K562 (cell line): ENCODE measurements around the gene IKZF3. TPM values are rescaled to one million over a fixed set of nuclear protein-coding genes. Genes with fewer than 3 reads are reported as not detected.
A peak's percentile ranks its signal among the peaks of the same experiment; 100 is the strongest.
"Not testable (repeated sequence)": the region's sequence is repeated elsewhere in the genome, so short reads cannot be mapped to it uniquely, and the experiment has no call there.

Experiments used
- ATAC-seq: fragments of 200-7000 bp; cut with Tn5 transposase; 3 replicates; pipeline ENCODE4 v1.9.1; 2020; ENCODE audit warnings: moderate library complexity
- BruUV-seq: library from RNA; stranded (reverse); fragments of 400-500 nt; replicated peaks from 2 replicates; lab custom pipeline; 2021; lab: Mats Ljungman, UMichigan
- CTCF ChIA-PET: fragments of 300-600 bp; formaldehyde crosslinking; extraction: SDS; loops from one replicate; lab custom pipeline; 2021; ENCODE audit warnings: low intra/inter-chr PET ratio; lab: Yijun Ruan, JAX
- POLR2A ChIA-PET: fragments of 300-600, 350-650 bp; sonication (Branson Sonifier 250); formaldehyde crosslinking; extraction: SDS; loops from one replicate; lab custom pipeline; 2021; ENCODE audit warnings: antibody characterized with exemption, inconsistent platforms; lab: Yijun Ruan, JAX
- DNase-seq, 4 experiments: peaks; one replicate each; pipeline versions ENCODE4 v3.0.0 to v3.0.0-alpha.2; 2011 to 2018; ENCODE audit warnings: low spot score in 3 of 4, mixed read lengths in 3 of 4; ENCODE audit errors: extremely low read depth in 1 of 4
- FAIRE-seq: peaks from 2 replicates; lab custom pipeline; 2011; peaks lifted over from hg19 to GRCh38; lab: Jason Lieb, UNC
- H2AFZ ChIP-seq: 2 replicates; pipeline ENCODE4 v1.6.0; 2011; ENCODE audit warnings: low read depth, low read length, control low read depth, inconsistent platforms
- H3K27ac ChIP-seq: fragments of 200-600 bp; 3 replicates; pipeline ENCODE4 v1.8.0; 2011; ENCODE audit warnings: low read depth, mild to moderate bottlenecking, control low read depth, inconsistent platforms, low read length, moderate library complexity, mixed read lengths; ENCODE audit errors: extremely low read depth
- H3K27me3 ChIP-seq, 2 experiments: fragments of 300-600 bp in 1 of 2; 2 replicates in 1 of 2; 3 replicates in 1 of 2; pipeline versions ENCODE4 v1.6.0 to v1.8.0; 2011; ENCODE audit warnings: inconsistent platforms in 2 of 2, low read length in 2 of 2, mild to moderate bottlenecking in 1 of 2, mixed read lengths in 1 of 2, moderate library complexity in 1 of 2; ENCODE audit not compliant: control insufficient read depth in 2 of 2, insufficient read depth in 2 of 2
- H3K36me3 ChIP-seq: fragments of 300-600 bp; 3 replicates; pipeline ENCODE4 v1.8.0; 2011; ENCODE audit warnings: mild to moderate bottlenecking, low read length, inconsistent platforms; ENCODE audit not compliant: control insufficient read depth, insufficient read depth
- H3K4me1 ChIP-seq, 2 experiments: fragments of 200-600 bp in 1 of 2; replicated peaks in 1 of 2; 2 replicates in 1 of 2; 3 replicates in 1 of 2; pipeline versions ENCODE4 v1.5.1 to v1.8.0; 2011; ENCODE audit warnings: inconsistent platforms in 2 of 2, low read length in 2 of 2, mild to moderate bottlenecking in 1 of 2, mixed read lengths in 1 of 2, moderate library complexity in 1 of 2; ENCODE audit not compliant: control insufficient read depth in 2 of 2, insufficient read depth in 2 of 2
- H3K4me2 ChIP-seq: 2 replicates; pipeline ENCODE4 v1.6.1; 2011; ENCODE audit warnings: low read length, control low read depth, inconsistent platforms, mixed read lengths; ENCODE audit not compliant: insufficient read depth
- H3K4me3 ChIP-seq: fragments of 200-600 bp; sonication (generic), shearing (Covaris generic); 2 replicates; pipeline ENCODE4 v1.5.1; 2016; ENCODE audit warnings: control low read depth, inconsistent platforms
- H3K79me2 ChIP-seq: fragments of 200-600 bp; 3 replicates; pipeline ENCODE4 v1.8.0; 2011; ENCODE audit warnings: low read length, inconsistent platforms; ENCODE audit not compliant: control insufficient read depth, insufficient read depth
- H3K9ac ChIP-seq, 2 experiments: 2 replicates each; pipeline versions ENCODE4 v1.6.0 to v1.6.1; 2011; ENCODE audit warnings: low read depth in 2 of 2, low read length in 2 of 2, control low read depth in 1 of 2, inconsistent platforms in 1 of 2, mild to moderate bottlenecking in 1 of 2, mixed read lengths in 1 of 2; ENCODE audit not compliant: insufficient read depth in 1 of 2
- H3K9me1 ChIP-seq: one replicate; pipeline ENCODE4 v1.6.0; 2011; ENCODE audit warnings: inconsistent platforms, mild to moderate bottlenecking, low read length, moderate library complexity; ENCODE audit not compliant: control insufficient read depth, insufficient read depth
- H3K9me3 ChIP-seq: replicated peaks from 2 replicates; pipeline ENCODE4 v1.5.1; 2011; ENCODE audit warnings: low read depth, low read length, inconsistent platforms; ENCODE audit not compliant: control insufficient read depth, insufficient read depth
- H4K20me1 ChIP-seq: replicated peaks from 2 replicates; pipeline ENCODE4 v1.6.1; 2011; ENCODE audit warnings: low read length, inconsistent platforms, mixed read lengths; ENCODE audit not compliant: control insufficient read depth, insufficient read depth
- C11orf30 ChIP-seq: fragments of 450-650 bp; IDR thresholded peaks from 2 replicates; pipeline ENCODE4 v1.6.1; 2016; ENCODE audit warnings: low read depth, mild to moderate bottlenecking
- EHMT2 ChIP-seq: fragments of 450-650 bp; IDR thresholded peaks from 2 replicates; pipeline ENCODE4 v1.6.1; 2018; ENCODE audit warnings: antibody characterized with exemption
- ESRRB ChIP-seq: fragments of 250-450 bp; sonication (Bioruptor Pico); IDR thresholded peaks from 2 replicates; pipeline ENCODE4 v1.5.0; 2020; ENCODE audit warnings: mild to moderate bottlenecking, moderate library complexity, borderline replicate concordance
- ETV6 ChIP-seq, 3 experiments: fragments of 150-350 bp in 1 of 3; sonication (generic) in 1 of 3; formaldehyde crosslinking in 1 of 3; IDR thresholded peaks; 2 replicates each; pipeline versions ENCODE4 v1.6.1 to v1.8.0; 2014 to 2022; ENCODE audit warnings: borderline replicate concordance in 2 of 3, low read depth in 2 of 3, antibody characterized with exemption in 1 of 3, low read length in 1 of 3, mild to moderate bottlenecking in 1 of 3, missing genetic modification reagents in 1 of 3
- FOSL1 ChIP-seq: fragments of 200-800 bp; sonication (Bioruptor generic); conservative IDR thresholded peaks from 2 replicates; pipeline ENCODE4 v1.6.1; 2016; ENCODE audit warnings: missing genetic modification characterization, missing compliant biosample characterization
- HNRNPK ChIP-seq: fragments of 200-400 bp; formaldehyde crosslinking; IDR thresholded peaks from one replicate; pipeline ENCODE4 v1.6.1; 2018; ENCODE audit warnings: mild to moderate bottlenecking, low read depth, low read length; ENCODE audit not compliant: poor library complexity, severe bottlenecking
- KDM1A ChIP-seq, 2 experiments: fragments of 450-650 bp; IDR thresholded peaks; 2 replicates each; pipeline ENCODE4 v1.6.1; 2016; ENCODE audit warnings: mild to moderate bottlenecking in 2 of 2
- MAFG ChIP-seq: fragments of 450-650 bp; conservative IDR thresholded peaks from 2 replicates; pipeline ENCODE4 v1.6.1; 2016; ENCODE audit warnings: missing genetic modification characterization, missing compliant biosample characterization
- NFE2 ChIP-seq: IDR thresholded peaks from 2 replicates; pipeline ENCODE4 v1.6.1; 2014; ENCODE audit warnings: antibody characterized with exemption, low read depth
- PTTG1 ChIP-seq: fragments of 450-650 bp; IDR thresholded peaks from 2 replicates; pipeline ENCODE4 v1.6.1; 2016; ENCODE audit warnings: low read depth, mild to moderate bottlenecking, missing genetic modification characterization, missing compliant biosample characterization
- PYGO2 ChIP-seq: fragments of 450-650 bp; IDR thresholded peaks from 2 replicates; pipeline ENCODE4 v1.6.1; 2016; ENCODE audit warnings: mild to moderate bottlenecking, missing genetic modification characterization, moderate library complexity, missing compliant biosample characterization
- SMARCA4 ChIP-seq: fragments of 450-650 bp; IDR thresholded peaks from 2 replicates; pipeline ENCODE4 v1.6.1; 2016
- SRF ChIP-seq, 2 experiments: fragments of 250-450, 450-650 bp in 1 of 2; sonication (Bioruptor Pico) in 1 of 2; sonication (generic) in 1 of 2; formaldehyde crosslinking; IDR thresholded peaks; 2 replicates each; pipeline versions ENCODE4 v1.5.0 to v1.5.1; 2020 to 2022; ENCODE audit warnings: mild to moderate bottlenecking in 1 of 2, missing genetic modification reagents in 1 of 2
- TEAD4 ChIP-seq, 2 experiments: sonication (generic) in 1 of 2; formaldehyde crosslinking in 1 of 2; IDR thresholded peaks; 2 replicates each; pipeline versions ENCODE4 v1.6.1 to v1.8.0; 2012 to 2022; ENCODE audit warnings: borderline replicate concordance in 1 of 2, inconsistent platforms in 1 of 2, low read length in 1 of 2, mild to moderate bottlenecking in 1 of 2, missing genetic modification reagents in 1 of 2
- ZNF174 ChIP-seq: fragments of 250-450 bp; sonication (Bioruptor Pico); IDR thresholded peaks from 2 replicates; pipeline ENCODE4 v1.4.0; 2020; ENCODE audit warnings: mild to moderate bottlenecking
- WGBS: fragments of 100-300 bp; shearing (Covaris generic); methylation state at CpG from one replicate; pipeline ENCODE4 v1.1.6; 2016; ENCODE audit warnings: low coverage, mixed read lengths; ENCODE audit not compliant: insufficient coverage; ENCODE audit errors: missing lambda C conversion rate; 5-methylcytosine and 5-hydroxymethylcytosine counted together
- in situ Hi-C: fragments of 300-500 bp; cut with MboI; formaldehyde crosslinking; loops from 4 replicates; pipeline ENCODE4 v1.15.0; 2018; ENCODE audit warnings: inconsistent platforms, mixed read lengths
- intact Hi-C: fragments of 100-400 bp; cut with micrococcal nuclease; formaldehyde crosslinking; loops from 2 replicates; pipeline ENCODE4 v1.14.2; 2022
- polyA plus RNA-seq, 8 experiments: library from polyadenylated mRNA; depleted of rRNA in 4 of 8; stranded (reverse) in 5 of 8; unstranded in 3 of 8; fragments of >200 nt; fragmentation: Nextera tagmentation in 2 of 8; fragmentation: Illumina TruSeq in 1 of 8; extraction: Ambion mirVana in 2 of 8; extraction: Trizol in 1 of 8; gene quantifications; 2 replicates each; pipeline versions ENCODE4 v1.2.1 to v1.2.3, GENCODE V29; 2011 to 2014; ENCODE audit warnings: inconsistent platforms in 1 of 8, missing spikeins in 1 of 8
- total RNA-seq, 7 experiments: library from RNA; depleted of rRNA in 6 of 7; stranded (reverse); fragments of >200 nt in 6 of 7; fragmentation: Illumina TruSeq in 2 of 7; extraction: Trizol in 2 of 7; gene quantifications; 2 replicates each; pipeline versions ENCODE4 v1.2.1 to v1.2.3, GENCODE V29; 2011 to 2021; ENCODE audit warnings: low replicate concordance in 1 of 7
- TF ChIP-seq, protein P1 (sequence below): IDR thresholded peaks from 2 replicates; pipeline ENCODE4 v1.6.1; 2016; ENCODE audit warnings: missing genetic modification characterization, missing compliant biosample characterization
- TF ChIP-seq, protein P2 (sequence below): fragments of 450-650 bp; IDR thresholded peaks from 2 replicates; pipeline ENCODE4 v1.6.1; 2017; ENCODE audit warnings: mild to moderate bottlenecking, moderate library complexity

Gene IKZF3
- total and polyA plus RNA-seq, 9 of the 15 experiments (the other 6 are each of a cell fraction or from before 2014, with no cell fraction given), result 0.06 to 1.6 (median 0.62) TPM

DNA sequence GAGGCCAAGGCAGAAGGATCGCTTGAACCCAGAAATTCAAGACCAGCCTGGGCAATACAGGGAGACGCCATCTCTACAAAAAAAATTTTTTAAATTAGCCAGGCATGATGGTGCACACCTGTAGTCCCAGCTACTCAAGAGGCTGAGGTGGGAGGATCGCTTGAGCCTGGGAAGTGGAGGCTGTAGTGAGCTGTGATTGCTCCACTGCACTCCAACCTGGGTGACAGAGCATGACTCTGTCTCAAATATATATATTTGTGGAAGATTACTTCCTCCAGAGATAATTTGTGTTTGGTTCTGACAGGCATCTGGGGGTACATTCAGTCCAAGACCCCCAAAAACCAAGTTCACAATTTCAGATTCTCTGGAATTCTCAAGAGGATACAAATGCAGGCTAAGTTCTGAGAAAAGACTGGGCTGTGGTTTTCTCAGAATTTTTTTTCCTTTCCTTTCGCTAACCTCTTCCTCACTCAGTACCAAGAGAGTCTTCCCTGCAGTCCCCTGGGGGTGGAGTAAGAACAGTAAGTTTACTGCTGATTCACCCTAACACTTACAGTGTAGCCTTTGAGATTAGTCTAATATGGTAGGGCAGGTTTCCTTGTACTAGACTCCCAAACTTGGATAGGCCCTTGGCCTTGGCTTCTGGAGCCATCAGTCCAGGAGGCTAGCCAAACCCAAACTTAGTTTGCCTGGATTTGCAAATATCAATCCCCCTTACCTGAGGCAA is 39.2 kb upstream of the IKZF3 start (continued):
- TF ChIP-seq TEAD4 (IDR thresholded peaks at IDR 0.05; ENCODE audit: low read length) (0 out of 2 replicates have a peak, but pooled peaks have one; percentile 14), TEAD4 (CRISPR knock-in tag; IDR thresholded peaks at IDR 0.05; ENCODE audit: borderline replicate concordance) (no peak), C11orf30 (peak; percentile 91), SRF (CRISPR knock-in tag; IDR thresholded peaks at IDR 0.05) (peak in 1 of 2 experiments; percentile 84; a peak in 2 of 4 replicates), ZNF174 (CRISPR knock-in tag) (no peak), HNRNPK (no peak), SMARCA4 (peak; percentile 62; the same call in 1 of the 2 replicates), EHMT2 (peak; percentile 87), MAFG (peak; percentile 79), ESRRB (no peak), ETV6 (IDR thresholded peaks at IDR 0.05; ENCODE audit: borderline replicate concordance in 1 of 2, low read depth in 2 of 2, low read length in 1 of 2) (no peak), ETV6 (CRISPR knock-in tag; IDR thresholded peaks at IDR 0.05; ENCODE audit: borderline replicate concordance) (no peak), FOSL1 (tag) (0 out of 2 replicates have a peak, but pooled peaks have one; percentile 32), PYGO2 (no peak), KDM1A (IDR thresholded peaks at IDR 0.05) (0 out of 4 replicates have a peak, but pooled peaks of 1 of the 2 experiments have one; percentile 20), NFE2 (peak; percentile 96), PTTG1 (tag) (no peak)
- TF ChIP-seq, protein P1, sequence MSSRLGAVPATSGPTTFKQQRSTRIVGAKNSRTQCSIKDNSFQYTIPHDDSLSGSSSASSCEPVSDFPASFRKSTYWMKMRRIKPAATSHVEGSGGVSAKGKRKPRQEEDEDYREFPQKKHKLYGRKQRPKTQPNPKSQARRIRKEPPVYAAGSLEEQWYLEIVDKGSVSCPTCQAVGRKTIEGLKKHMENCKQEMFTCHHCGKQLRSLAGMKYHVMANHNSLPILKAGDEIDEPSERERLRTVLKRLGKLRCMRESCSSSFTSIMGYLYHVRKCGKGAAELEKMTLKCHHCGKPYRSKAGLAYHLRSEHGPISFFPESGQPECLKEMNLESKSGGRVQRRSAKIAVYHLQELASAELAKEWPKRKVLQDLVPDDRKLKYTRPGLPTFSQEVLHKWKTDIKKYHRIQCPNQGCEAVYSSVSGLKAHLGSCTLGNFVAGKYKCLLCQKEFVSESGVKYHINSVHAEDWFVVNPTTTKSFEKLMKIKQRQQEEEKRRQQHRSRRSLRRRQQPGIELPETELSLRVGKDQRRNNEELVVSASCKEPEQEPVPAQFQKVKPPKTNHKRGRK (tag), result no peak
- TF ChIP-seq, protein P2, sequence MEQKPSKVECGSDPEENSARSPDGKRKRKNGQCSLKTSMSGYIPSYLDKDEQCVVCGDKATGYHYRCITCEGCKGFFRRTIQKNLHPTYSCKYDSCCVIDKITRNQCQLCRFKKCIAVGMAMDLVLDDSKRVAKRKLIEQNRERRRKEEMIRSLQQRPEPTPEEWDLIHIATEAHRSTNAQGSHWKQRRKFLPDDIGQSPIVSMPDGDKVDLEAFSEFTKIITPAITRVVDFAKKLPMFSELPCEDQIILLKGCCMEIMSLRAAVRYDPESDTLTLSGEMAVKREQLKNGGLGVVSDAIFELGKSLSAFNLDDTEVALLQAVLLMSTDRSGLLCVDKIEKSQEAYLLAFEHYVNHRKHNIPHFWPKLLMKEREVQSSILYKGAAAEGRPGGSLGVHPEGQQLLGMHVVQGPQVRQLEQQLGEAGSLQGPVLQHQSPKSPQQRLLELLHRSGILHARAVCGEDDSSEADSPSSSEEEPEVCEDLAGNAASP, result no peak

DNA sequence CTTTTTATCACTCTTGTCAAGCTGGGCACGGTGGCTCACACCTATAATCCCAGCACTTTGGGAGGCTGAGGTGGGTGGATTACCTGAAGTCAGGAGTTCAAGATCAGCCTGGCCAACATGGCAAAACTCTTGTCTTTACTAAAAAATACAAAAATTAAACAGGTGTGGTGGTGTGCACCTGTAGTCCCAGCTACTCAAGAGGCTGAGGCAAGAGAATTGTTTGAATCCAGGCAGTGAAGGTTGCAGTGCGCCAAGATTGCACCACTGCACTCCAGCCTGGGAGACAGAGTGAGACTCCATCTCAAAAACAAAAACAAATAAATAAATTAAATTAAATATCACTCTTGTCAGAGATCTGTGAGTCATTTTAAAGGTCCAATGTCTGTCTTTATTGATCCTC is 37.9 kb upstream of the IKZF3 start:
- H2AFZ ChIP-seq, FAIRE-seq, H3K9ac ChIP-seq, in situ Hi-C loops, H3K9me1 ChIP-seq, ATAC-seq, H3K4me3 ChIP-seq, H3K4me1 ChIP-seq, H3K9me3 ChIP-seq, H3K27ac ChIP-seq, BruUV-seq, DNase-seq, H3K36me3 ChIP-seq, CTCF ChIA-PET, H3K27me3 ChIP-seq, H4K20me1 ChIP-seq, POLR2A ChIA-PET, H3K79me2 ChIP-seq, intact Hi-C loops, H3K4me2 ChIP-seq: not testable (repeated sequence)
- WGBS, result 42% methylated on average over 2 of the region's 2 CpGs
